ENCODE data around the gene CACNB4.

CACNB4 gene

DNA sequence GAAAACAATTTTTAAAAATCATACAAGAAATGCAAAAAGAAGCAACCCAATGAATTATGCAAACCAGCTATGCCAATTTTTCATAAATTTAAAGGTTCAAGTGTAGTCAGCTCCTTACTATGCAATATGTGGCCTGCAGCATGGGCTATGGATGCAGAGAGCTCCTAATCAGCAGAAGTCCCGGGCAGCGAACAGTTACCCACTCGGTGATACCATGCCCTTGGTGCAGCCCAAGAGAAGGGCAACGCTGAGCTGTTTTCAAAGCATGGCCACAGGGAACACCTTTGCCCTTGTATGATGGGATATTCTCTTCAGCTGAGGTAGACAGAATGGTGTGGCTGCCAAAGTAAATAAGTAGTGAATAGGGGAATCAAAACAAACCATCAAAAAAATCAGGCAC lies 253.4 kb downstream of the CACNB4 start:
- no peak for DNase-seq

DNA sequence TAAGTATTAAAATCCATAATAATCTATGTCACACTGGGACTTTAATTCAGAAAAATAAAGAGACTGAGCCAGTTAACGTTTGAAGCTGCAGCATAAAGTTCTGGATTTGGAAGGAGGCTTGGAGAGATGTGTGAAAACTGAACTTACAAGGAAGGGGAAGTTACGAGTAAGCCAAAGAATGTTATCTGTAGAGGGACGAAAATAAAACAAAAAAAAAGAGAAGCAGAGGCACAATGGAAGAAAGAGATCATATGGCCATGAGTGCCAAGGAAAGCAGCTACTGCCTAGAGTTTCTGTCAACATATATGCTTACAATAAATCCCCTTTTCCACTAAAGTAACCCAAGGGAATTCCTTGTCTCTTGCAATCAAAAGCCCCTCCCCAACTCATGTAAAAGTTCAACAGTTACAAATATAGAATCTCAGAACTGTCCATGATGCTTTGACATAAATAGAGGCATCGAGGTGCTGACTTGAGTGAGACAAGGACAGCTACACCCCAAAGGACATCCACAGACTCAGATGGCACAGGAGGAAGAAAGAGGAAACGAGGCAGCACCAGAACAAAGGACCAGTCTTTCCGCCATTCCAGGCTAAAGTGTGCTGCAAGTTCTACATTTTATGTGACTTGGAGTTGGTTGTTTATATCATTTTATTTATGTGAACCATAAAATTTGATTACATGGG lies 254.5 kb downstream of the CACNB4 start:
- DNase-seq = no peak

DNA sequence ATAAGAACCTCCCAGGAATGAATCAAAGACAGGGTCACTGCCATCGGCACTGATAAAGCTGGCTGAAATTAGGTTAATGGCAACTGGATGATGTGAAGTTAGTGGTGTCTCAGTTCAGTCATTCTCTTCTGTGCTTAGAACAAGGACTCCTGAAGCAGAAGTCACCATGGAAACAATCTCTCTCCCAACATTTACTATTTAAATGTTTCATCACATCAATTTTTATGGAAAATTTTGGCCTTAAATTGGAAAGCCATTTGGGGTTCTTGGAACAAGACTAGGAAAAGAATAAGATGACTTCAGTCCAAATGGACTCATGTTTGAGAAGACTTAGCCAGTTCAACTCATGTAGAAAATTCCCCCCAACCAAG lies 255.2 kb downstream of the CACNB4 start:
- DNase-seq = no peak

DNA sequence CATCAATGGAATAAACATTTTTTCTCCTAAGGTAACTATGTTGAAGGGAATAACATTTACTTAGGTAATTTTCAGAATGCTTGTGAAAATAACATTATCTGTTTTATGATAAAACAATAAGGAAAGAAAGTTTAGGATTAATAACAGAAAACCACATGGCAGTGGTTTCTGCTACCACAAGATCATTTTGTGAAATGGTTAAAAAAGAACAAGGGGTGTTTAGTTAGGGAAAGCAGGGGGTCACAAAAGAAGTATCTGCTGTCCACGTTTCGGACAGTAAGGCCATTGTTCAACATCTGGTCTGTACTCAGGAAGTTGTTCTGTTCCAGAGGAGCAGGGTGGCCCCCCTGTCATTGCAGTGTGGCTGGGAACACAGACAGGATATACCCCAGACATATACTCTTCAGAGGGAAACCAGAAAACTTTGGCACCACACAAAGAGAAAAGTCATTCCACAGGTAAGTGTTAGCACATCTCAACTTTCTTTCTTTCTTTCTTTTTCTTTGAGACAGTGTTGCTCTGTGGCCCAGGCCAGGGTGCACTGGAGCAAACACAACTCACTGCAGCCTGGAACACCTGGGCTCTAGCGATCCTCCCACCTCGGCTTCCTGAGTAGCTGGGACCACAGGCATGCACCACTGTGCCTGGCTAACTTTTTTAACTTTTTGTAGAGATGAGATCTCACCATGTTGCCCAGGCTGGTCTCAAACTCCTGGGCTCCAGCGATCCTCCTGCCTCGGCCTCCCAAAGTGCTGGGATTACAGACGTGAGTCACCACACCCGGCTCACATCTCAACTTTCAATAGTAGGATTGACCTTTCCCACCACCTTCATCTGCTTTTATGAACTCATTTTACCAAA lies 255.8 kb downstream of the CACNB4 start:
- no peak for DNase-seq

DNA sequence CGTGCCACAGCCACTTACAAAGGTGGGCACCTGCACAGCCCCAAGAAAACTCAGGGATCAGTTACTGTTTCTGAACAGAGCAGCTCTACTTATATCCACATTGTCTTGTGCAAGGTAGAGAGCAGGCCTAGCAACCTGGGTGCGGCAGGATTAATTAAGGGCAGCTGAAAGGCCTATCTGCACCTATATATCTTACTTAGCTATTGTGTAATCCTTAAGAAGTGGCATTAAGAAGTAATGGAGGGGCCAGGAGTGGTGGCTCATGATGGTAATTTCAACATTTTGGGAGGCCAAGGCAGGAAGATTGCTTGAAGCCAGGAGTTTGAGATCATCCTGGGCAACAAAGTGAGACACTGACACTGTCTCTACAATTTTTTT lies 257.8 kb downstream of the CACNB4 start:
- DNase-seq = no peak

DNA sequence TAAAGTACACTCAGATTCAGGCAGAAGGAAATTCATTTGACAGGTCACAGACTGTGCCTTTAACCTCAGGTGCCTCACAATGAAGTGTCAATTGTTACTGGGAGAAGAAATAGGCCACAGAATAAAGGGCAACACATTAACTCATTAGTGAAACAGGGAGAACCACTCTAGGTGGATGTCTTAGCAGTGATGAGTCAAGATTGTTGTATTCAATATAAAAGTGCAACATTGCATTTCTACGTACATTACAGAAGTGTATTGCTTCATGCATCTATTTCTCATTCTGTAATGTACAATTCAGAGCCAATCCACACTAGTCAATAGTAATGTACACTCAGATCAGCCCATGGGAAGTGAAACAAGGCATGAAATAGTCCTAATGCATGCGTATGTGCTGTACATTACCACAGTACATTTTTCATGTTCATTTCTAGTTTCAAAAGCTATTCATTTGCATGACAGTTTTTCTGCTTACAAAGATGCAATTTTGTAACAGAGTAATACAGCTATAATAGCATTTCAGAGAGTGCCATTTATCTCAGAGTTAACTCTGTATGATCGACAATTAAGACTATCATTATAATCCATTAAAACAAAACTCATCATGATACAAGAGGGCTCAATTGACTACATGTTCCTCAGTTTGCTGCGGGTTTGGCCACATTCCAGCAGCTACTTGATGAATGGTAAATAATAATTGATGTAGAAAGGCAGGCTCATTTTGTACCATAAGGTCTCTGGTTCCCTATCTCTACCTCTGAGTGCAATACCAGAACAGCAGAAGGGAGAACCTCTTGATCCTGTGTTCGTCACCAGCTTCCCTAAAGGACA lies 258.4 kb downstream of the CACNB4 start:
- no peak for DNase-seq

DNA sequence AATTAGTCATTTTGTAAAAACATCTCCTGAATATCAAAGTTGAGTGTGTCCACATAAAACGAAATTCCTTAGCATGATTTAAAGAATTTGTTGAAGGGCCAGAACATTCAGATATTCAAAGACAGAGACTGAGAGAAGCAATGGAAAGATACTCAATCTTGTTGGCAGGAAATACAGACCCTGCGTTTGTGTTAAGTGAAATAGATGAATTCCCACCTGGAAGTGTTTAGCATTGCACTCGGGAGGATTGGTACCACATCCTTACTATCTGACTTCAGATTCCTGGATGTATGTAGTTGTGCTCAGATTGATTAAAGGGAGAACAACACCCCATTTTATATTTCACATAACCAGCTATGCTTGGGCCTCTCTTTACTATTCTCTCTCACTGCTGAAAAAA lies 260.9 kb downstream of the CACNB4 start:
- no peak for DNase-seq

DNA sequence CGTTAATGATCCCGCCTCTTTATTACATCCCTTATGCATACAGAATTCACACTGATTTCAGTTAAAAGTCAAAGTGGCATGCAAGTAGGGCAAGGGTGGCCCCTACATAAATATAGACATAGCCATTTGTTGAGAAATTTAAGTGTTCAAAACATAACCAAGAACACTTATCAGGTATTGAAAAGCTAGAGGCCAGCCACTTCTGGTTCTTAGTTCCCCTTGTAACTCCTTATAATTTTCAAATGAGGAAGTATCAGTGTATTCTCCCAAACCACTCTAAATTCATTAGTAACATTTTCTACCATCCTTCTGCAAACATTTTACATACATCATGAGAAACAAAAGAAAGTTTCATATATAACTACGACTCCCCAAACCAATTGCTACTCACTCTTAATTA lies 264.9 kb downstream of the CACNB4 start:
- DNase-seq = no peak

DNA sequence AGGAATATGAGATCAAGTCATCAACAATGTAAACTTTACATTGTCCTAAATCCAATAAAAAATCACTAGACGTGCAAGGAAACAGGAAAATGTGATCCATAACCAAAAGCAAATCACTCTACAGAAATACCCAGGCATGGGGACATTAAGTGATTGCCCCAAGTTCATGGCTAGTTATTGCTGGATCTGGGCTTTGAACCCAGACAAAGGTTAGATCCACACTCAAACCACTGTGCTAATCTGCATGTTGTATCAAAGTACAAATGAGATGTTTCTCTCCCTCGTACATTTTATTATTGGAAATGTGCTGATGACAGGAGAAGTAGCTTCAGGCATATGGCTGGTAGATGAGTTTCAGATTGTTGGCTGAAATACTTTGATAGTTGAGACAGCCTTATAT lies 267.9 kb downstream of the CACNB4 start:
- DNase-seq = no peak

DNA sequence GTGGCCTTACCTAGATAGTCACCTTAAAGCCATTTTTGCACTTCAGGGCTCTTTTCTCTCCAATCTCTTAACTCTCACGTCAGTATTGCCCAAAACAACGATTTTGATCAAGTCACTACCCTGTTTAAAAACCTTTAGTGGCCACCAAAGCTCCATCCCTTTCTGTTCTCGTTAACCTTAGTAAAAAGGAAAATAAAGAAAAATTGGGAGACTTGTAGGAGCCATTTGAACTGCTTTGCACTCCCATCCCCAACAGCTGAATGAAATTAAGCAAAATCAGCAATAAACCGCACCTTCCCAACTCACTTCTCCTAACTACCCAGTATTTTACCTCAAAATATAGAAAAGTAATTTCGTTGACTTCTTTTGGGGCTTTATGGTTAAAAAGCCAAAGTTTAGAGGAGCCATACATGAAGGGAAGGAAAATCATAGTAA lies 269.9 kb downstream of the CACNB4 start:
- no peak for DNase-seq

DNA sequence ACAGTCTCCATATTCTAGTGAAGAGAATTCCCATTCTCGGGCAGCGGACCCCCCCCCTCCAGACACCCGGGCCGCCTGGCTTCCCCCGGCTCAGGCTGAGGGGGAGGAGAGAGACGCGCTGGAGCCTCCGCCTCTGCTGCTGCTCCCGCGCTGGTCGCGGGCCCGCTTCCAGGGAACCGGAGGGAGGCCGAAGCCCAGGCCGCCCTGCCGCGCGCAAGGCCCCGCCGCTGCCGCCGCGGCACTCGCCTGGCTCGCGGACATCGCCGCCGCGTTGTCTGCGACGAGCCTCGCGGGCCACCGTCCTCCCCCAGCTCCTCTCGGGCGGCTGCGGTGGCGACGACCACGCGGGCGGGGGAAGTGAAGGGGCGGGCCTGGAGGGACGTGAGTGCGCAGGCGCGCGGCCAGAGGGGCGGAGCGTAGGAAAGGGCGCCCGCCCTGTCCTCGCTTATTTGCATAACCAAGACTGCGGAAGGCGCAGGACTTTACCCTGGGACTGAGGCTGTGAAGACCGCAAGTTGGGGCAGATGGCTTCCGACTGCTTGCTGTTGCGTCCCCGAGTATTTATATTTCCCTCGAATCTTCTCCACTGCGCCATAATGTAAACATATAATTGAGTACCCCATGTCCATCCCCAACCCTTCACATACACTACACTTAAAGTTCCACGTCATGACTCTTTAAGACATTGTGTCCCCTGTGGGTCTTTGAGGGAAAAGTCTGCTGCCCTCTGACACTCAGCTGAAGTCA lies 270.5 kb downstream of the CACNB4 start, which contains the start of gene ARL5A:
Gene ARL5A, minus strand, starts transcription at position 279 of the 747 bp plus-strand sequence. Its CDS starts 245 bp downstream, at position 34.
- DNase-seq = peak; percentile 76

DNA sequence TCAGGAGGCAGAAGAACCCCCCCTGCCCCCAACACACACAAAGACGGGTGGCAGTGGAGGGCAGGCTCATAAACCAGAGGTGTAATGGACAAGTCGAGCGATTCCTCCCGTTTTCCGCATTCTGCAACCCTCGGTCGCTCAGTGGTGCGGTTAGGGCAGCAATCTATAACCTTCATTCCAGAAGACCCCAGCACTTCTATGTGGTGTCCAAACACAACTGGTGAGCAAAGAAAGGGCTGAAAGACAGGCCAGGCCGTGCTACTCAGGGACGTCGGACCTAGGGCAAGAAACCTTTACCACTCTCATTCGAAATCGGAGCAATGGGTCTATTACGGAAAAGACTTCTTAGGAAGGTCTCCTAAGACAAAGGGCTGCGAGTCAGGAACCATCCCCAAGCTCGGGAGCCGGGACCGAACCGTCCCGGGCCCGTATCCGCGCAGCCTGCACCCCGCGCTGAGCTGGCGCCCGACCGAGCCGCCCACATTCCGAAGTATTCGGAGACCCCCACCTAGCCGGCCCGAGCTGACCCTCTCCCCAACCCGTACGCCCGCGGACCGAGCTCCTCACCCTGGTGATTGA lies 271.2 kb downstream of the CACNB4 start:
- DNase-seq = no peak

DNA sequence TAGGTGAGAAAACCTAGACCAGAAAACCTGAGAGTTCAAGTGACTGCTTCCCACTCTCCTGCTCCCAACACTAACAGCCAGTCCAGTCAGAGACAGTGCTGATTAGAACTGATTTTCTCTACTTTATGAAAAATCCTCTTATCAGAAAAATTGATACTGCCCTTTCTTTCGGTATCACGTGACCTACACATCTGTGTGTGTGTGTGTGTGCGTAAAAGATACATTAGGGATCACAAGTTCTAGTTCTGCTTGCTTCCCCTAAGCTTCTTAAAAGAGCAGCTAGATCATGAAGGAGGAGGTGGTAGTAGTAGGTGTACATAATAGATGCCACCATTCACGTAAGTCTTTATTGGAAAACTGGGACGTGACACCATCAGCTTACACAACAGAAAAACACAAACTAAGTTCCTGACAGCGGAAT lies 272.1 kb downstream of the CACNB4 start:
- no peak for DNase-seq

DNA sequence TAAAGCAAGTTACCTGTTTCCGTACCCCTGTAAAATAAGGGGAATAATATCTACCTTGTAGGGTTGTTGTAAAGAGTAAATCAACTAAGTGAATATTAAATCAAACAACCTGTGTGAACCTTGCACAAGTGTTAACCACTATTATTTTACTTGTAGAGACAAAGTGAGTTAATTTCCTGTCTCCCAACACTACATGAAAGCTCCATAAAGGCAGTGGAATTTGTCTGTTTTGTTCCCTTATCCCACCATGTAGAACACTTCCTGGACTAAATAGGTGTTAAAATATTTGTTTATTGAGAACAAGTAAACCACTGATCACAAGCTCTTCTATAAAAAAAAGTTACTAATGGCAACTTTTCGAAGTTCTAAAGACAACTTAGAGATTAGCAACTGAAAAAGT lies 274.0 kb downstream of the CACNB4 start:
- DNase-seq = no peak

DNA sequence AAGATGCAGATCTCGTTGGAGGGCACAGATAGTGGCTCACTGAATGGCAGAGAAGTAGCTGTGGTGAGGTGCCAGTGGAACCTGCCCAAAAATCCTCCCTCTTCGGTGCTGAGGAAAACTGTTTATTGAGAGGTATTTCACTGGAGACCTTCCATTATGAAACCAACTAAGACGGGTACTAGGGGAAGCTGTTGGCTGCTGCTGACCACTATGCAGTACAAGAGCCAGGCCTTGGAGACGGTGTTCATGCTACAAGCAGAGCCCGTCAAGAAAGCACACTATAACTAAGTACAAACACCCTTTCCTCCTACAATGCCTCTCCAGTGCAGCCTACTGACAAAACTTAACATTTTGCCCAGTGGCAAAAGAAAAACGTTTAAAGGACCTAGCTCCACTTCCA lies 275.2 kb downstream of the CACNB4 start:
- DNase-seq = no peak

DNA sequence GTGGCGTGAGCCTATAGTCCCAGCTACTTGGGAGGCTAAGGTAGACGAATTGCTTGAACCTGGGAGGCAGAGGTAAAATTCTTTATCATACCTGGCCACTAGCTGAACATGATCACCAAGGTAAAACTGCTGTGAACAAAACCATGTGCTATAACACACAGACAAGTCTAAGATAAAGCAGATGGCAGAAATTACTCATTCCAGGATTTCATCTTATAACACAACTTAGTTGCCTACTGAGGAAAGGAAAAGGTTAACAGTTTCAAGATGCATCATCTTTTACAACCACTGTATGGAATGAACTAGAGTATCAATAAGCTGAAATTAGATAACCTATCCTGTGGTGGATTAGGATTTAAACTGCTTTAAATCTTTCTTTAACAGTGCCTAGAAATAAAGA lies 278.9 kb downstream of the CACNB4 start:
- no peak for DNase-seq

DNA sequence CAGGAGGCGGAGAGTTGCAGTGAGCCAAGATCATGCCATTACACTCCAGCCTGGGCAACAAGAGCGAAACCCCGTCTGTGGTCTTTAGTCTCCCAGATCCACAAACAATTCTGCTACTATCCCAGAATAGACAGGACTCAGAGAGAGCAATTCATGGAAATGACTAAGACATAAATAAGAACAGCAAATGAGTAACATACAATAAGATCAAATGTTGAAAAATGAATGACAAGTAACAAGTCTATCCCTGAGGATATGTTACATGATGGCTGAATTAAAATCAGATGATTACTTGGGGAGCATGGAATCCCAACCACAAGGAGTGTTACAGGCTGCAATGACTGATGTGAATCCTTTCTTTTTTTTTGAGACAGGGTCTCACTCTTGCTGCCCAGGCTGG lies 280.9 kb downstream of the CACNB4 start:
- DNase-seq = no peak

DNA sequence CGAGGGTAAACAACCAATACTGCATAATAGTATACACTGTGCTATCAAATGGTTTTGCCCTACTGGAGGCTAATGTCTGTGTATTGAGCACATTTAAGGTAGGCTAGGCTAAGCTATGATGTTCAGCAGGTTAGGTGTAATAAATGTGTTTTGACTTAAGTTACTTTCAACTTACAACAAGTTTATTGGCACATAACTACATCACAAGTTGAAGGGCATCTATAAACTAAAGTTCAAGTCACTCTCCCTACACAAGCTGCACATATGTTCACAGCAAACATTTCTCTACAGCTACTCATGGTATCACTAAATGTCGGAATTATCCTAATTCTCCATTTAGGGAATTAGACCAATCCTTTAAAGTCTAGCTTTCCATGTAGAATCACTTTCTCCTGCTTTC lies 282.0 kb downstream of the CACNB4 start:
- no peak for DNase-seq

DNA sequence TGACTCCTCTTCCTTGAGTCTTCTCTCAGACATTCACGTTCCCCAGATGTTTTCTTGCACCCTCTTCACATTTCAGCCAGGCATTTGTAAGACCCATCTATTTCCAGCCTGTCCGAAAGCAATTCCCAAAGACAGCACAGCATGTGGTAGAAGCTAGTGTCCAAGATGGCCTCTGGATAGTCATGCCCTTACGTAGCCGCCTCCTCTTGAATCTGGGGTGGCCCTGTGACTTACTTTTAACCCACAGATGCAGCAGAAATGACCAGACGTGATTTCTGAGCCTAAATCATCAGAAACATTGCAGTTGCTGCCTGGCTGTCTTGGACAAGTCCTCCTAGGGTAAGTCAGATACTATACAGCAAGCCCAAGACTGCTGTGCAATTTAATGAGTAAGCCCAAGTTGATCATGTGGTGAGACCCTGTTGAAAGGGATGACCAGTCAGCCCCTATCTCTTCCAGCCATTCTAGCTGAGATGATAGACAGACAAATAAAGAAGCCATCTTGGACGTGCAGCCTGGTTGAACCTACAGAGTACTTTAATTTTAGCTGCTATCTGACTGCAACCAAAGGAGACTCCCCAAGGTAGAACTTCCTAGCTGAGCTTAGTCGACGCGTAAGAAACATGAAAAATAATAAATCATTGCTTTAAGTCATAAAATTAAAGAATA lies 282.9 kb downstream of the CACNB4 start:
- DNase-seq = no peak

DNA sequence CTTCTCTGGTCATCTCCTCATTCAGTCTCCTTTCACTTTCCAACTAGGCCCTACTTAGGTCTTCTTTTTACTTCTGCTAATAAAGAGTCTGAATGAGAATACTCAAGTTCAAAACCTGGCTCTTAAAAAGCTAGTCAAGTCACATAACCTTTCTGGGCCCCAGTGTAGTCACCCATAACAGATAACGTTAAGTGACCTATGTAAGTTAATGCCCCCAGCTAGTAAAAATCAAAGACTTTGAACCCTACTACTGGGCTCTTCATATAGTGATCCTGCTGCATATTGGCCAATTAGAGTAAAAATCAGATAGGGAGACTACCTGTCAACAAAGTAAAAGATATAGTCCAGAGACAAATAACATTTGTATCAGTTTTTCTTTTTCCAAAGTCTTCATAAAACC lies 288.4 kb downstream of the CACNB4 start:
- DNase-seq = no peak

DNA sequence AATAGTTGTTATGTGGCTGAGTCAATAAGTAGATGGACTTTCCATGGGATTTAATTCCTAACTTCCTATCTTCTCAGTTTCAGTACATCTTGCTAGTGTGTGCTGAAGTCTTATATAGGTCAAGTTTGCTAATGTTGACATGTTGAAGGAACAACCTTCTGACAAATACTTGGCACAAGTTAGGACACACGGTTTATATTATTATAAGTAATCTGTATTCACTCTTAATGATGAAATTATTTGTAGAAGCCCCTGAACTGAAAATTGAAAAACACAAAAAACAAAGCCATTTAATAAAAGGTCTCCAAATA lies 289.8 kb downstream of the CACNB4 start:
- DNase-seq = no peak
